Aorta (tissue), 5 donors: ENCODE results near the gene OSBPL5. TPM values are rescaled to one million over a fixed set of nuclear protein-coding genes. Genes with fewer than 3 reads are reported as not detected.

Experiments used
- ATAC-seq: fragments of 200-7000 bp; cut with Tn5 transposase; one replicate; pipeline ENCODE4 v1.9.1; 2022; ENCODE audit warnings: moderate library complexity; ENCODE audit not compliant: low FRiP score
- DNase-seq, 2 donors: peaks; one replicate each; pipeline ENCODE4 v3.0.0-alpha.2; 2020
- H3K27ac ChIP-seq, 2 donors: one replicate each; pipeline ENCODE4 v1.5.1; 2013; ENCODE audit warnings: low read length in 2 of 2, mild to moderate bottlenecking in 2 of 2, moderate library complexity in 2 of 2, control low read depth in 1 of 2, inconsistent platforms in 1 of 2, low read depth in 1 of 2
- H3K27me3 ChIP-seq, 2 donors: one replicate each; pipeline ENCODE4 v1.6.1; 2013; ENCODE audit warnings: control low read depth in 1 of 2, low read length in 1 of 2, mild to moderate bottlenecking in 1 of 2, moderate library complexity in 1 of 2; ENCODE audit not compliant: insufficient read depth in 2 of 2, control insufficient read depth in 1 of 2
- H3K36me3 ChIP-seq, 2 donors: one replicate each; pipeline ENCODE4 v1.6.1; 2013; ENCODE audit warnings: control low read depth in 1 of 2, low read length in 1 of 2, mild to moderate bottlenecking in 1 of 2; ENCODE audit not compliant: insufficient read depth in 2 of 2, control insufficient read depth in 1 of 2
- H3K4me1 ChIP-seq, 2 donors: one replicate each; pipeline ENCODE4 v1.6.1; 2013; ENCODE audit warnings: low read length in 2 of 2, control low read depth in 1 of 2, mild to moderate bottlenecking in 1 of 2, moderate library complexity in 1 of 2; ENCODE audit not compliant: insufficient read depth in 2 of 2, control insufficient read depth in 1 of 2
- H3K4me3 ChIP-seq, 2 donors: one replicate each; pipeline ENCODE4 v1.5.1; 2013; ENCODE audit warnings: low read length in 2 of 2, control low read depth in 1 of 2, mild to moderate bottlenecking in 1 of 2
- H3K9me3 ChIP-seq: one replicate; pipeline ENCODE4 v1.6.1; 2013; ENCODE audit warnings: mild to moderate bottlenecking, low read length; ENCODE audit not compliant: control insufficient read depth
- WGBS, 2 donors: extraction: QIAGEN DNeasy Blood & Tissue Kit; methylation state at CpG; one replicate each; pipeline ENCODE4 v1.1.7; 2013; 5-methylcytosine and 5-hydroxymethylcytosine counted together
- intact Hi-C, 2 donors: fragments of 100-400 bp; cut with DNase I; formaldehyde crosslinking; loops; one replicate each; pipeline versions ENCODE4 v1.14.2 to v1.15.0; 2022
- polyA plus RNA-seq, 2 donors: library from polyadenylated mRNA; stranded (reverse); fragments of 200-250 nt; gene quantifications; one replicate each; pipeline ENCODE4 v1.2.3, GENCODE V29; 2013
- total RNA-seq, 2 donors: library from RNA; stranded (reverse); fragmentation: NEBNext Ultra II Directional; extraction: Animal tissue kit (Norgen Biotek cat#: 25700); gene quantifications; one replicate each; pipeline ENCODE4 v1.2.1, GENCODE V29; 2021
- donor health status: healthy with polysubstance abuse.
- donor health status: Bipolar disorder and iron deficiency.
- donor health status: DM: no; HTN: no; CAD: no.
- donor health status: DM: no; HTN: no; CAD: no.
- donor health status: DM: yes; HTN: yes; CAD: no.

OSBPL5 gene
- total and polyA plus RNA-seq, 4 donors: 11.9 to 69.1 (median 56.2) TPM

- no peak for ATAC-seq
- Histone ChIP-seq H3K27ac (no peak overlapping the region), H3K4me1 (no peaks in the 10 kb centered on the region), H3K9me3 (peaks cover 3% of the 10 kb centered on the region), H3K36me3 (no peaks in the 10 kb centered on the region), H3K27me3 (no peaks in the 10 kb centered on the region), H3K4me3 (no peak overlapping the region)
- DNase-seq: no peak
- 70 to 90% methylated on average over 2 of the region's 2 CpGs for WGBS, 2 donors
- intact Hi-C loops: no loop called here
These were observed 12.8 kb upstream of the OSBPL5 start for GRCh38 chr11:3177931-3178330.

- Histone ChIP-seq H3K27me3 (no peaks in the 10 kb centered on the region), H3K36me3 (no peaks in the 10 kb centered on the region), H3K4me3 (no peak overlapping the region), H3K4me1 (no peaks in the 10 kb centered on the region), H3K27ac (no peak overlapping the region), H3K9me3 (peaks cover 3% of the 10 kb centered on the region)
- DNase-seq: no peak
- intact Hi-C loops: no loop called here
- no peak for ATAC-seq
These were observed 11.4 kb upstream of the OSBPL5 start for GRCh38 chr11:3176487-3176886.

- no peak for ATAC-seq
These were observed 10.1 kb upstream of the OSBPL5 start for GRCh38 chr11:3175194-3175593.

GRCh38 chr11:3174387-3174786 is 9.3 kb upstream of the OSBPL5 start:
- no peak for ATAC-seq
- intact Hi-C loops: no loop called here
- Histone ChIP-seq H3K9me3 (peaks cover 3% of the 10 kb centered on the region), H3K27ac (no peak overlapping the region), H3K36me3 (no peaks in the 10 kb centered on the region), H3K4me3 (no peak overlapping the region), H3K4me1 (no peaks in the 10 kb centered on the region), H3K27me3 (no peaks in the 10 kb centered on the region)
- no peak for DNase-seq
- 96% methylated on average over 3 of the region's 3 CpGs for WGBS, 2 donors

More at GRCh38 chr11:3175194-3175593, 10.1 kb upstream of the OSBPL5 start:
- Histone ChIP-seq H3K27ac (no peak overlapping the region), H3K4me1 (no peaks in the 10 kb centered on the region), H3K36me3 (no peaks in the 10 kb centered on the region), H3K4me3 (no peak overlapping the region), H3K27me3 (no peaks in the 10 kb centered on the region), H3K9me3 (peaks cover 3% of the 10 kb centered on the region)
- intact Hi-C loops: no loop called here
- peak in 1 of 2 donors; percentile 27 for DNase-seq

GRCh38 chr11:3173795-3174194 is 8.7 kb upstream of the OSBPL5 start:
- Histone ChIP-seq H3K4me3 (no peak overlapping the region), H3K27ac (no peak overlapping the region), H3K27me3 (no peaks in the 10 kb centered on the region), H3K36me3 (no peaks in the 10 kb centered on the region), H3K4me1 (no peaks in the 10 kb centered on the region), H3K9me3 (peaks cover 3% of the 10 kb centered on the region)
- ATAC-seq (no peak), DNase-seq (no peak)
- 98 to 100% methylated on average over 2 of the region's 2 CpGs for WGBS, 2 donors
- intact Hi-C loops: no loop called here

GRCh38 chr11:3171931-3172560 is 6.9 kb upstream of the OSBPL5 start:
- Histone ChIP-seq H3K4me3 (no peak overlapping the region), H3K27me3 (no peaks in the 10 kb centered on the region), H3K36me3 (no peaks in the 10 kb centered on the region), H3K4me1 (no peaks in the 10 kb centered on the region), H3K27ac (no peak overlapping the region), H3K9me3 (peaks cover 3% of the 10 kb centered on the region)
- WGBS, 2 donors: 92 to 94% methylated on average over 12 of the region's 12 CpGs
- no peak for ATAC-seq
- intact Hi-C loops: no loop called here
- peak; percentile 30 to 57 for DNase-seq

GRCh38 chr11:3170756-3171650 is 5.9 kb upstream of the OSBPL5 start:
- intact Hi-C loops: no loop called here
- WGBS, 2 donors: 88 to 91% methylated on average over 24 of the region's 24 CpGs
- Histone ChIP-seq H3K36me3 (no peaks in the 10 kb centered on the region), H3K27me3 (no peaks in the 10 kb centered on the region), H3K9me3 (peaks cover under 1% of the 10 kb centered on the region), H3K4me3 (no peak overlapping the region), H3K27ac (no peak overlapping the region), H3K4me1 (no peaks in the 10 kb centered on the region)
- no peak for ATAC-seq
- DNase-seq: peak; percentile 26 to 73

GRCh38 chr11:3170044-3170755 is 5.1 kb upstream of the OSBPL5 start:
- Histone ChIP-seq H3K27me3 (no peaks in the 10 kb centered on the region), H3K9me3 (no peaks in the 10 kb centered on the region), H3K4me1 (no peaks in the 10 kb centered on the region), H3K36me3 (no peaks in the 10 kb centered on the region), H3K4me3 (no peak overlapping the region), H3K27ac (peak overlapping the region; percentile 29 to 42)
- DNase-seq: peak; percentile 45 to 74
- WGBS, 2 donors: 31 to 33% methylated on average over 16 to 18 of the region's 18 CpGs
- no peak for ATAC-seq
- intact Hi-C loops: no loop called here
